ENCODE results near the gene SPTY2D1.

- TF ChIP-seq CTCF (IDR thresholded peaks at IDR 0.05) = no peak
- TF ChIP-seq POLR2A (IDR thresholded peaks at IDR 0.05) = no peak
These were observed 16.3 kb downstream of the SPTY2D1 start for GRCh38 chr11:18617688-18618341.
